Choroid plexus epithelial cell (primary cell): ENCODE results near the gene CFAP47.
A peak's percentile ranks its signal among the peaks of the same experiment; 100 is the strongest.

ENCODE experiments used
- DNase-seq: peaks from one replicate; pipeline ENCODE4 v3.0.0-alpha.2; 2010; ENCODE audit warnings: low read depth
- H3K4me3 ChIP-seq: 2 replicates; pipeline ENCODE4 v1.5.1; 2011; ENCODE audit warnings: low read depth, mild to moderate bottlenecking, control low read depth, low read length, moderate library complexity
- TF ChIP-seq, protein P1 (sequence below): conservative IDR thresholded peaks from 2 replicates; pipeline ENCODE4 v1.5.1; 2011; ENCODE audit warnings: low read depth, mild to moderate bottlenecking, control low read depth, inconsistent platforms, low read length, moderate library complexity

Gene CFAP47

DNA sequence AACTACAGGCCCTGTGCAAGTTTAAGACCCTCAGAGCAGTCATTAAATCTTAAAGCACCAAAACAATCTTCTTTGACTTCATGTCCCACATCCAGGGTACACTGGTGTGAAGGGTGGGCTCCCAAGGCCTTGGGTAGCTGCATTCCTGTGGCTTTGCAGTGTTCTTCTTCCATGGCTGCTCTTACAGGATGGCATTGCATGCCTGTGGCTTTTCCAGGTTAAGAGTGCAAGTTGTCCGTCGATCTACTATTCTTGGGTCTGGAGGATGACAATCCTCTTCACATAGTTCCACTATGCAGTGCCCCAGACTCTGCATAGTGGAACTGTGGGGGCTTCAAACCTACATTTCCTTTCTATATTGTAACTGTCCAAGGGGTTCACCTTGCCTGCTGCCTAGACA is 494.5 kb downstream of the CFAP47 start:
- DNase-seq, result peak; percentile 41
- TF ChIP-seq, protein P1, sequence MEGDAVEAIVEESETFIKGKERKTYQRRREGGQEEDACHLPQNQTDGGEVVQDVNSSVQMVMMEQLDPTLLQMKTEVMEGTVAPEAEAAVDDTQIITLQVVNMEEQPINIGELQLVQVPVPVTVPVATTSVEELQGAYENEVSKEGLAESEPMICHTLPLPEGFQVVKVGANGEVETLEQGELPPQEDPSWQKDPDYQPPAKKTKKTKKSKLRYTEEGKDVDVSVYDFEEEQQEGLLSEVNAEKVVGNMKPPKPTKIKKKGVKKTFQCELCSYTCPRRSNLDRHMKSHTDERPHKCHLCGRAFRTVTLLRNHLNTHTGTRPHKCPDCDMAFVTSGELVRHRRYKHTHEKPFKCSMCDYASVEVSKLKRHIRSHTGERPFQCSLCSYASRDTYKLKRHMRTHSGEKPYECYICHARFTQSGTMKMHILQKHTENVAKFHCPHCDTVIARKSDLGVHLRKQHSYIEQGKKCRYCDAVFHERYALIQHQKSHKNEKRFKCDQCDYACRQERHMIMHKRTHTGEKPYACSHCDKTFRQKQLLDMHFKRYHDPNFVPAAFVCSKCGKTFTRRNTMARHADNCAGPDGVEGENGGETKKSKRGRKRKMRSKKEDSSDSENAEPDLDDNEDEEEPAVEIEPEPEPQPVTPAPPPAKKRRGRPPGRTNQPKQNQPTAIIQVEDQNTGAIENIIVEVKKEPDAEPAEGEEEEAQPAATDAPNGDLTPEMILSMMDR, result no peak
- no peak overlapping the region for H3K4me3 ChIP-seq

- no peak overlapping the region for H3K4me3 ChIP-seq
- TF ChIP-seq, protein P1, result no peak
- DNase-seq, result no peak
Measured at GRCh38 chrX:36422368-36422767, 502.8 kb downstream of the CFAP47 start.

DNA sequence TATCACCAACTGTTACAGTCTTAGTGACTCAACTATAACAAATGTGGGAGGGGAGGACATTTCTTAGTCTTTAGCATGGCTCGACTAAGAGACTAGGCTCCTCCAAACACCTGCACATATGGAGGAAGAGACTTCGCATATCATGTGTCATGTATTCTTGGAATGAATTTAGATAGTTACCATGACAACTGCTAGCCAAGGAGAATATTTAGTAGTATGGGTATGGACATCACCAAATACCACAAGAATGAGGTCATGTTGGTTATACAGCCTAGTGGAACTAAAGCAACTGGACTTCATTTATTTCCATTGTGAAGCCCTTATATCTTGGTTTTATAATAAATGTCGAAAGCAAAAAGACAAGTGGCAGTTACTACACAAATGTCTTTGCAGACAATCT is 512.3 kb downstream of the CFAP47 start:
- TF ChIP-seq, protein P1, result no peak
- H3K4me3 ChIP-seq, result no peak overlapping the region
- peak; percentile 87 for DNase-seq

DNA sequence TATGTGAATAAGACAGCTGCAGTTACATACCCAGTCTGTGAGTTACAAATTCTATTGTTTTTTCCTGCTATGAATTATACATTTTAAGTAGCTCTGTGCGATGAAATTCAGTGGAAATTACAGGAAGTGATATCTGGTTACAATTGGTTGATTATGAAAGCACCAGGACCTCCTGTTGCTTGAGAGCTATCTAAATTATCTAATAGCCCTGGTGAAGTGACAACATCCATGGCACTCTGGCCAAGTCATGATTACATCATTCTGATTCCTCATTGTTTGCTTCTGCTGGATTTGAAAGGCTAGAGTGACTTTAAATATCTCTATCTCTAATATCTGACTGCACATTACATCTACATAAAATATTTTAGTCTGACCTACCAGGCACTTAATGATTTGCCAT is 515.0 kb downstream of the CFAP47 start:
- no peak overlapping the region for H3K4me3 ChIP-seq
- TF ChIP-seq, protein P1, result no peak
- peak; percentile 50 for DNase-seq
